IMR-90 (cell line): ENCODE data around the gene MTUS2. TPM values are rescaled to one million over a fixed set of nuclear protein-coding genes. Genes with fewer than 3 reads are reported as not detected.

Source experiments
- ATAC-seq: fragments of 200-7000 bp; cut with Tn5 transposase; 2 replicates; pipeline ENCODE4 v1.9.1; 2020; ENCODE audit warnings: low read depth, mild to moderate bottlenecking, moderate library complexity
- BruUV-seq: library from RNA; stranded (reverse); fragments of 400-500 nt; replicated peaks from 2 replicates; lab custom pipeline; 2021; lab: Mats Ljungman, UMichigan
- CTCF ChIA-PET: fragments of 300-600 bp; formaldehyde crosslinking; extraction: SDS; loops from one replicate; lab custom pipeline; 2021; ENCODE audit warnings: antibody characterized with exemption; lab: Yijun Ruan, JAX
- POLR2A ChIA-PET: fragments of 300-600 bp; sonication (Branson Sonifier 250); formaldehyde crosslinking; loops from one replicate; lab custom pipeline; 2022; ENCODE audit warnings: antibody characterized with exemption; ENCODE audit not compliant: unreplicated experiment; lab: Charles Lee
- DNase-seq: peaks from one replicate; pipeline ENCODE4 v3.0.0; 2013
- H2AFZ ChIP-seq: replicated peaks from 2 replicates; pipeline ENCODE3; 2013; ENCODE audit warnings: low read length, mild to moderate bottlenecking; ENCODE audit not compliant: poor library complexity
- H2AK5ac ChIP-seq: 2 replicates; pipeline ENCODE4 v1.6.1; 2013; ENCODE audit warnings: low read depth, low read length, inconsistent platforms
- H2AK9ac ChIP-seq: replicated peaks from 2 replicates; pipeline ENCODE3; 2013; ENCODE audit warnings: mild to moderate bottlenecking, low read depth, low read length, moderate library complexity; ENCODE audit not compliant: poor library complexity
- H2BK120ac ChIP-seq: 2 replicates; pipeline ENCODE4 v1.6.1; 2013; ENCODE audit warnings: low read depth, low read length, inconsistent platforms
- H2BK15ac ChIP-seq: 3 replicates; pipeline ENCODE4 v1.6.1; 2013; ENCODE audit warnings: low read depth, low read length, inconsistent platforms
- H2BK20ac ChIP-seq: 2 replicates; pipeline ENCODE4 v1.6.1; 2013; ENCODE audit warnings: low read depth, mild to moderate bottlenecking, inconsistent platforms, low read length, moderate library complexity
- H2BK5ac ChIP-seq: 2 replicates; pipeline ENCODE4 v1.6.1; 2013; ENCODE audit warnings: mild to moderate bottlenecking, low read depth, low read length, inconsistent platforms; ENCODE audit not compliant: poor library complexity, severe bottlenecking
- H3K14ac ChIP-seq: replicated peaks from 2 replicates; pipeline ENCODE4 v1.6.1; 2013; ENCODE audit warnings: low read depth, low read length, inconsistent platforms
- H3K18ac ChIP-seq: 2 replicates; pipeline ENCODE4 v1.6.1; 2013; ENCODE audit warnings: low read depth, low read length, control low read depth
- H3K23ac ChIP-seq: 2 replicates; pipeline ENCODE4 v1.6.1; 2013; ENCODE audit warnings: low read depth, low read length, inconsistent platforms
- H3K27ac ChIP-seq: 2 replicates; pipeline ENCODE4 v1.5.1; 2013; ENCODE audit warnings: mild to moderate bottlenecking, control low read depth, low read length; ENCODE audit not compliant: insufficient read depth
- H3K27me3 ChIP-seq: 2 replicates; pipeline ENCODE4 v1.6.1; 2013; ENCODE audit warnings: low read length; ENCODE audit not compliant: control insufficient read depth, insufficient read depth
- H3K36me3 ChIP-seq: 2 replicates; pipeline ENCODE4 v1.6.1; 2013; ENCODE audit warnings: low read length, mixed read lengths; ENCODE audit not compliant: control insufficient read depth, insufficient read depth
- H3K4ac ChIP-seq: 2 replicates; pipeline ENCODE4 v1.6.1; 2013; ENCODE audit warnings: low read depth, low read length, inconsistent platforms
- H3K4me1 ChIP-seq: 2 replicates; pipeline ENCODE4 v1.6.1; 2013; ENCODE audit warnings: low read length, mixed read lengths; ENCODE audit not compliant: control insufficient read depth, insufficient read depth
- H3K4me2 ChIP-seq: 2 replicates; pipeline ENCODE4 v1.6.1; 2013; ENCODE audit warnings: low read depth, mild to moderate bottlenecking, control low read depth, low read length, moderate library complexity
- H3K4me3 ChIP-seq: 2 replicates; pipeline ENCODE4 v1.5.1; 2013; ENCODE audit warnings: low read depth, mild to moderate bottlenecking, control low read depth, low read length, moderate library complexity; ENCODE audit not compliant: insufficient read depth
- H3K56ac ChIP-seq: 2 replicates; pipeline ENCODE4 v1.6.1; 2013; ENCODE audit warnings: low read length, inconsistent platforms; ENCODE audit not compliant: insufficient read depth; ENCODE audit errors: extremely low read depth
- H3K79me1 ChIP-seq, 2 experiments: 2 replicates each; pipeline ENCODE4 v1.6.1; 2013; ENCODE audit warnings: low read length in 2 of 2, inconsistent platforms in 1 of 2, low read depth in 1 of 2
- H3K9ac ChIP-seq: 2 replicates; pipeline ENCODE4 v1.6.1; 2013; ENCODE audit warnings: low read depth, low read length, control low read depth
- H3K9me1 ChIP-seq: 2 replicates; pipeline ENCODE4 v1.6.1; 2013; ENCODE audit warnings: low read length, inconsistent platforms; ENCODE audit not compliant: insufficient read depth
- H3K9me3 ChIP-seq: 2 replicates; pipeline ENCODE4 v1.6.1; 2013; ENCODE audit warnings: low read length; ENCODE audit not compliant: control insufficient read depth, insufficient read depth
- H4K20me1 ChIP-seq: 2 replicates; pipeline ENCODE4 v1.6.1; 2013; ENCODE audit warnings: low read length, inconsistent platforms; ENCODE audit not compliant: insufficient read depth
- H4K5ac ChIP-seq: 2 replicates; pipeline ENCODE4 v1.6.1; 2013; ENCODE audit warnings: mild to moderate bottlenecking, low read depth, low read length, control low read depth
- H4K8ac ChIP-seq, 2 experiments: 2 replicates each; pipeline ENCODE4 v1.6.1; 2013; ENCODE audit warnings: low read depth in 2 of 2, low read length in 2 of 2, control low read depth in 1 of 2, inconsistent platforms in 1 of 2
- H4K91ac ChIP-seq: 2 replicates; pipeline ENCODE4 v1.6.1; 2013; ENCODE audit warnings: low read depth, low read length, inconsistent platforms; ENCODE audit not compliant: insufficient read depth
- BHLHE40 ChIP-seq: fragments of 150-350 bp; IDR thresholded peaks from 2 replicates; pipeline ENCODE4 v1.6.1; 2016; ENCODE audit warnings: mild to moderate bottlenecking, low read depth, low read length
- CEBPB ChIP-seq: IDR thresholded peaks from 2 replicates; pipeline ENCODE4 v1.6.1; 2012; ENCODE audit warnings: low read depth, low read length, improper control_type of control experiment
- CHD1 ChIP-seq: IDR thresholded peaks from 2 replicates; pipeline ENCODE4 v1.6.1; 2012; ENCODE audit warnings: low read depth, low read length, improper control_type of control experiment
- CTCF ChIP-seq: conservative IDR thresholded peaks from 2 replicates; pipeline ENCODE4 v1.5.1; 2012; ENCODE audit warnings: mild to moderate bottlenecking, low read depth, low read length, improper control_type of control experiment
- ELK1 ChIP-seq: fragments of 150-350 bp; IDR thresholded peaks from 2 replicates; pipeline ENCODE4 v1.6.1; 2016; ENCODE audit warnings: low read depth, mild to moderate bottlenecking, low read length, moderate library complexity, borderline replicate concordance
- FOS ChIP-seq: fragments of 150-350 bp; IDR thresholded peaks from 2 replicates; pipeline ENCODE4 v1.6.1; 2016; ENCODE audit warnings: low read depth, low read length
- MAFK ChIP-seq: IDR thresholded peaks from 2 replicates; pipeline ENCODE4 v1.6.1; 2012; ENCODE audit warnings: low read depth, low read length, improper control_type of control experiment
- MAZ ChIP-seq: IDR thresholded peaks from 2 replicates; pipeline ENCODE4 v1.6.1; 2012; ENCODE audit warnings: low read depth, mild to moderate bottlenecking, low read length, improper control_type of control experiment, moderate library complexity, borderline replicate concordance
- MXI1 ChIP-seq: IDR thresholded peaks from 2 replicates; pipeline ENCODE4 v1.6.1; 2012; ENCODE audit warnings: low read depth, mild to moderate bottlenecking, low read length, moderate library complexity, borderline replicate concordance
- NFE2L2 ChIP-seq: fragments of 150-350 bp; IDR thresholded peaks from 2 replicates; pipeline ENCODE4 v1.6.1; 2016; ENCODE audit warnings: low read depth, mild to moderate bottlenecking, low read length
- POLR2A ChIP-seq: IDR thresholded peaks from 2 replicates; pipeline ENCODE4 v1.6.1; 2012; ENCODE audit warnings: mild to moderate bottlenecking, low read depth, low read length
- RAD21 ChIP-seq: IDR thresholded peaks from 2 replicates; pipeline ENCODE4 v1.6.1; 2012; ENCODE audit warnings: low read length, improper control_type of control experiment
- RCOR1 ChIP-seq: IDR thresholded peaks from 2 replicates; pipeline ENCODE4 v1.6.1; 2012; ENCODE audit warnings: mild to moderate bottlenecking, low read length, improper control_type of control experiment; ENCODE audit not compliant: insufficient replicate concordance
- RFX5 ChIP-seq: IDR thresholded peaks from 2 replicates; pipeline ENCODE4 v1.8.0; 2012; ENCODE audit warnings: low read depth, mild to moderate bottlenecking, low read length, moderate library complexity
- SMC3 ChIP-seq: fragments of 150-350 bp; IDR thresholded peaks from 2 replicates; pipeline ENCODE4 v1.6.1; 2016; ENCODE audit warnings: low read depth, mild to moderate bottlenecking, antibody characterized with exemption, low read length, moderate library complexity
- USF2 ChIP-seq: fragments of 150-350 bp; IDR thresholded peaks from 2 replicates; pipeline ENCODE4 v1.6.1; 2017; ENCODE audit warnings: mild to moderate bottlenecking, antibody characterized with exemption, low read length, low read depth
- WGBS, 2 experiments: methylation state at CpG; one replicate each; pipeline versions ENCODE4 v1.1.5 to v1.1.7; 2013; ENCODE audit warnings: missing lambda C conversion rate in 2 of 2; ENCODE audit not compliant: insufficient read length in 1 of 2; ENCODE audit errors: extremely low coverage in 2 of 2; 5-methylcytosine and 5-hydroxymethylcytosine counted together
- dilution Hi-C: fragments of 300-500 bp; cut with HindIII; formaldehyde crosslinking; loops from one replicate; pipeline ENCODE4 v1.14.3; 2018; ENCODE audit warnings: low sequenced_read_pairs; ENCODE audit not compliant: unreplicated experiment
- in situ Hi-C: fragments of 300-500 bp; cut with MboI; formaldehyde crosslinking; loops from 3 replicates; pipeline ENCODE4 v1.14.3; 2019; ENCODE audit warnings: low sequenced_read_pairs, inconsistent platforms, mixed read lengths
- intact Hi-C: fragments of 100-400 bp; cut with micrococcal nuclease; formaldehyde crosslinking; loops from 2 replicates; pipeline ENCODE4 v1.10.0; 2022
- polyA plus RNA-seq, 3 experiments: library from polyadenylated mRNA; depleted of rRNA; stranded (reverse); fragments of >200 nt; gene quantifications; 2 replicates each; pipeline ENCODE4 v1.2.3, GENCODE V29; 2012; ENCODE audit warnings: low replicate concordance in 1 of 3
- total RNA-seq: library from RNA; depleted of rRNA; stranded (reverse); fragments of >200 nt; gene quantifications from 2 replicates; pipeline ENCODE4 v1.2.3, GENCODE V29; 2012

The MTUS2 gene
- total and polyA plus RNA-seq, 2 of the 4 experiments (the other 2 are of a cell fraction): under 0.01 to 0.02 TPM

GRCh38 chr13:29174093-29174492 is 354.0 kb downstream of the MTUS2 start:
- no peak overlapping the region for H3K56ac ChIP-seq
- in situ Hi-C loops: no loop called here

More at GRCh38 chr13:29174093-29174492, 354.0 kb downstream of the MTUS2 start:
- H3K18ac ChIP-seq: no peak overlapping the region
- no peak overlapping the region for H3K4me3 ChIP-seq
- no TSS peak for BruUV-seq
- no peaks in the 10 kb centered on the region for H3K4me1 ChIP-seq
- no peaks in the 10 kb centered on the region for H3K79me1 ChIP-seq
- ChIA-PET POLR2A (no interaction called here), CTCF (no interaction called here)
- no peak overlapping the region for H2BK120ac ChIP-seq
- H3K27me3 ChIP-seq: no peaks in the 10 kb centered on the region
- no peak overlapping the region for H4K5ac ChIP-seq
- no peak overlapping the region for H4K91ac ChIP-seq
- no peak overlapping the region for H2BK5ac ChIP-seq
- no peak overlapping the region for H3K23ac ChIP-seq
- H3K4me2 ChIP-seq: no peak overlapping the region
- no peak overlapping the region for H2BK20ac ChIP-seq
- H3K27ac ChIP-seq: no peak overlapping the region
- H3K9me3 ChIP-seq: peaks cover 16% of the 10 kb centered on the region
- H2AK5ac ChIP-seq: no peak overlapping the region
- H3K36me3 ChIP-seq: no peaks in the 10 kb centered on the region
- H2BK15ac ChIP-seq: no peak overlapping the region
- no peak overlapping the region for H2AK9ac ChIP-seq
- no peak overlapping the region for H2AFZ ChIP-seq
- intact Hi-C loops: no loop called here
- 20% methylated on average over 1 of the region's 3 CpGs; no CpG with 5 or more reads in 1 of the 2 experiments for WGBS, 2 experiments
- ATAC-seq (no peak), DNase-seq (no peak)
- H3K9ac ChIP-seq: no peak overlapping the region
- no peak for TF ChIP-seq USF2
- no peak for TF ChIP-seq CTCF
- TF ChIP-seq POLR2A: no peak
- no peak for TF ChIP-seq ELK1
- TF ChIP-seq NFE2L2: no peak
- no peak for TF ChIP-seq MXI1
- TF ChIP-seq MAZ: no peak
- TF ChIP-seq RFX5: no peak
- no peak for TF ChIP-seq RCOR1
- TF ChIP-seq RAD21: no peak
- TF ChIP-seq FOS: no peak
- no peak for TF ChIP-seq SMC3
- no peak for TF ChIP-seq CEBPB
- no peak for TF ChIP-seq BHLHE40
- TF ChIP-seq CHD1: no peak
- TF ChIP-seq MAFK: no peak
- H4K8ac ChIP-seq: no peak overlapping the region
- no peak overlapping the region for H3K14ac ChIP-seq
- H4K20me1 ChIP-seq: no peaks in the 10 kb centered on the region
- H3K9me1 ChIP-seq: no peaks in the 10 kb centered on the region
- H3K4ac ChIP-seq: no peak overlapping the region
- dilution Hi-C loops: no loop called here
